IMR-90 (cell line): ENCODE measurements around the gene KRT5. TPM values are rescaled to one million over a fixed set of nuclear protein-coding genes. Genes with fewer than 3 reads are reported as not detected.

Source experiments
- ATAC-seq: fragments of 200-7000 bp; cut with Tn5 transposase; 2 replicates; pipeline ENCODE4 v1.9.1; 2020; ENCODE audit warnings: low read depth, mild to moderate bottlenecking, moderate library complexity
- BruUV-seq: library from RNA; stranded (reverse); fragments of 400-500 nt; replicated peaks from 2 replicates; lab custom pipeline; 2021; lab: Mats Ljungman, UMichigan
- CTCF ChIA-PET: fragments of 300-600 bp; formaldehyde crosslinking; extraction: SDS; loops from one replicate; lab custom pipeline; 2021; ENCODE audit warnings: antibody characterized with exemption; lab: Yijun Ruan, JAX
- POLR2A ChIA-PET: fragments of 300-600 bp; sonication (Branson Sonifier 250); formaldehyde crosslinking; loops from one replicate; lab custom pipeline; 2022; ENCODE audit warnings: antibody characterized with exemption; ENCODE audit not compliant: unreplicated experiment; lab: Charles Lee
- DNase-seq: peaks from one replicate; pipeline ENCODE4 v3.0.0; 2013
- H2AFZ ChIP-seq: replicated peaks from 2 replicates; pipeline ENCODE3; 2013; ENCODE audit warnings: low read length, mild to moderate bottlenecking; ENCODE audit not compliant: poor library complexity
- H2AK5ac ChIP-seq: 2 replicates; pipeline ENCODE4 v1.6.1; 2013; ENCODE audit warnings: low read depth, low read length, inconsistent platforms
- H2AK9ac ChIP-seq: replicated peaks from 2 replicates; pipeline ENCODE3; 2013; ENCODE audit warnings: mild to moderate bottlenecking, low read depth, low read length, moderate library complexity; ENCODE audit not compliant: poor library complexity
- H2BK120ac ChIP-seq: 2 replicates; pipeline ENCODE4 v1.6.1; 2013; ENCODE audit warnings: low read depth, low read length, inconsistent platforms
- H2BK15ac ChIP-seq: 3 replicates; pipeline ENCODE4 v1.6.1; 2013; ENCODE audit warnings: low read depth, low read length, inconsistent platforms
- H2BK20ac ChIP-seq: 2 replicates; pipeline ENCODE4 v1.6.1; 2013; ENCODE audit warnings: low read depth, mild to moderate bottlenecking, inconsistent platforms, low read length, moderate library complexity
- H2BK5ac ChIP-seq: 2 replicates; pipeline ENCODE4 v1.6.1; 2013; ENCODE audit warnings: mild to moderate bottlenecking, low read depth, low read length, inconsistent platforms; ENCODE audit not compliant: poor library complexity, severe bottlenecking
- H3K14ac ChIP-seq: replicated peaks from 2 replicates; pipeline ENCODE4 v1.6.1; 2013; ENCODE audit warnings: low read depth, low read length, inconsistent platforms
- H3K18ac ChIP-seq: 2 replicates; pipeline ENCODE4 v1.6.1; 2013; ENCODE audit warnings: low read depth, low read length, control low read depth
- H3K23ac ChIP-seq: 2 replicates; pipeline ENCODE4 v1.6.1; 2013; ENCODE audit warnings: low read depth, low read length, inconsistent platforms
- H3K27ac ChIP-seq: 2 replicates; pipeline ENCODE4 v1.5.1; 2013; ENCODE audit warnings: mild to moderate bottlenecking, control low read depth, low read length; ENCODE audit not compliant: insufficient read depth
- H3K27me3 ChIP-seq: 2 replicates; pipeline ENCODE4 v1.6.1; 2013; ENCODE audit warnings: low read length; ENCODE audit not compliant: control insufficient read depth, insufficient read depth
- H3K36me3 ChIP-seq: 2 replicates; pipeline ENCODE4 v1.6.1; 2013; ENCODE audit warnings: low read length, mixed read lengths; ENCODE audit not compliant: control insufficient read depth, insufficient read depth
- H3K4ac ChIP-seq: 2 replicates; pipeline ENCODE4 v1.6.1; 2013; ENCODE audit warnings: low read depth, low read length, inconsistent platforms
- H3K4me1 ChIP-seq: 2 replicates; pipeline ENCODE4 v1.6.1; 2013; ENCODE audit warnings: low read length, mixed read lengths; ENCODE audit not compliant: control insufficient read depth, insufficient read depth
- H3K4me2 ChIP-seq: 2 replicates; pipeline ENCODE4 v1.6.1; 2013; ENCODE audit warnings: low read depth, mild to moderate bottlenecking, control low read depth, low read length, moderate library complexity
- H3K4me3 ChIP-seq: 2 replicates; pipeline ENCODE4 v1.5.1; 2013; ENCODE audit warnings: low read depth, mild to moderate bottlenecking, control low read depth, low read length, moderate library complexity; ENCODE audit not compliant: insufficient read depth
- H3K56ac ChIP-seq: 2 replicates; pipeline ENCODE4 v1.6.1; 2013; ENCODE audit warnings: low read length, inconsistent platforms; ENCODE audit not compliant: insufficient read depth; ENCODE audit errors: extremely low read depth
- H3K79me1 ChIP-seq, 2 experiments: 2 replicates each; pipeline ENCODE4 v1.6.1; 2013; ENCODE audit warnings: low read length in 2 of 2, inconsistent platforms in 1 of 2, low read depth in 1 of 2
- H3K9ac ChIP-seq: 2 replicates; pipeline ENCODE4 v1.6.1; 2013; ENCODE audit warnings: low read depth, low read length, control low read depth
- H3K9me1 ChIP-seq: 2 replicates; pipeline ENCODE4 v1.6.1; 2013; ENCODE audit warnings: low read length, inconsistent platforms; ENCODE audit not compliant: insufficient read depth
- H3K9me3 ChIP-seq: 2 replicates; pipeline ENCODE4 v1.6.1; 2013; ENCODE audit warnings: low read length; ENCODE audit not compliant: control insufficient read depth, insufficient read depth
- H4K20me1 ChIP-seq: 2 replicates; pipeline ENCODE4 v1.6.1; 2013; ENCODE audit warnings: low read length, inconsistent platforms; ENCODE audit not compliant: insufficient read depth
- H4K5ac ChIP-seq: 2 replicates; pipeline ENCODE4 v1.6.1; 2013; ENCODE audit warnings: mild to moderate bottlenecking, low read depth, low read length, control low read depth
- H4K8ac ChIP-seq, 2 experiments: 2 replicates each; pipeline ENCODE4 v1.6.1; 2013; ENCODE audit warnings: low read depth in 2 of 2, low read length in 2 of 2, control low read depth in 1 of 2, inconsistent platforms in 1 of 2
- H4K91ac ChIP-seq: 2 replicates; pipeline ENCODE4 v1.6.1; 2013; ENCODE audit warnings: low read depth, low read length, inconsistent platforms; ENCODE audit not compliant: insufficient read depth
- BHLHE40 ChIP-seq: fragments of 150-350 bp; IDR thresholded peaks from 2 replicates; pipeline ENCODE4 v1.6.1; 2016; ENCODE audit warnings: mild to moderate bottlenecking, low read depth, low read length
- CEBPB ChIP-seq: IDR thresholded peaks from 2 replicates; pipeline ENCODE4 v1.6.1; 2012; ENCODE audit warnings: low read depth, low read length, improper control_type of control experiment
- FOS ChIP-seq: fragments of 150-350 bp; IDR thresholded peaks from 2 replicates; pipeline ENCODE4 v1.6.1; 2016; ENCODE audit warnings: low read depth, low read length
- RAD21 ChIP-seq: IDR thresholded peaks from 2 replicates; pipeline ENCODE4 v1.6.1; 2012; ENCODE audit warnings: low read length, improper control_type of control experiment
- USF2 ChIP-seq: fragments of 150-350 bp; IDR thresholded peaks from 2 replicates; pipeline ENCODE4 v1.6.1; 2017; ENCODE audit warnings: mild to moderate bottlenecking, antibody characterized with exemption, low read length, low read depth
- WGBS, 2 experiments: methylation state at CpG; one replicate each; pipeline versions ENCODE4 v1.1.5 to v1.1.7; 2013; ENCODE audit warnings: missing lambda C conversion rate in 2 of 2; ENCODE audit not compliant: insufficient read length in 1 of 2; ENCODE audit errors: extremely low coverage in 2 of 2; 5-methylcytosine and 5-hydroxymethylcytosine counted together
- dilution Hi-C: fragments of 300-500 bp; cut with HindIII; formaldehyde crosslinking; loops from one replicate; pipeline ENCODE4 v1.14.3; 2018; ENCODE audit warnings: low sequenced_read_pairs; ENCODE audit not compliant: unreplicated experiment
- in situ Hi-C: fragments of 300-500 bp; cut with MboI; formaldehyde crosslinking; loops from 3 replicates; pipeline ENCODE4 v1.14.3; 2019; ENCODE audit warnings: low sequenced_read_pairs, inconsistent platforms, mixed read lengths
- intact Hi-C: fragments of 100-400 bp; cut with micrococcal nuclease; formaldehyde crosslinking; loops from 2 replicates; pipeline ENCODE4 v1.10.0; 2022
- polyA plus RNA-seq, 3 experiments: library from polyadenylated mRNA; depleted of rRNA; stranded (reverse); fragments of >200 nt; gene quantifications; 2 replicates each; pipeline ENCODE4 v1.2.3, GENCODE V29; 2012; ENCODE audit warnings: low replicate concordance in 1 of 3
- total RNA-seq: library from RNA; depleted of rRNA; stranded (reverse); fragments of >200 nt; gene quantifications from 2 replicates; pipeline ENCODE4 v1.2.3, GENCODE V29; 2012

Gene KRT5
- total and polyA plus RNA-seq, 2 of the 4 experiments (the other 2 are of a cell fraction) = not detected

GRCh38 chr12:52477651-52478050, 42.5 kb downstream of the KRT5 start:
- H3K9ac ChIP-seq = no peak overlapping the region
- H3K9me1 ChIP-seq = no peaks in the 10 kb centered on the region
- ATAC-seq (no peak), DNase-seq (no peak)
- no peak overlapping the region for H2AK5ac ChIP-seq
- H3K23ac ChIP-seq = no peak overlapping the region
- H2AFZ ChIP-seq = no peak overlapping the region
- H3K56ac ChIP-seq = no peak overlapping the region
- no peak overlapping the region for H2BK120ac ChIP-seq
- H3K14ac ChIP-seq = no peak overlapping the region
- H2BK5ac ChIP-seq = no peak overlapping the region
- no peak overlapping the region for H3K4ac ChIP-seq
- CTCF ChIA-PET = no interaction called here
- WGBS, 2 experiments = no CpG with 5 or more reads among the region's 2 CpGs
- TF ChIP-seq FOS (no peak), USF2 (no peak), BHLHE40 (no peak), RAD21 (no peak), CEBPB (no peak)
- H2BK15ac ChIP-seq = no peak overlapping the region
- no peak overlapping the region for H2AK9ac ChIP-seq
- no peaks in the 10 kb centered on the region for H3K79me1 ChIP-seq
- no peak overlapping the region for H3K4me2 ChIP-seq
- H3K18ac ChIP-seq = no peak overlapping the region
- H4K20me1 ChIP-seq = no peaks in the 10 kb centered on the region
- H2BK20ac ChIP-seq = no peak overlapping the region
- no peak overlapping the region for H3K4me3 ChIP-seq
- POLR2A ChIA-PET = no interaction called here
- H3K27ac ChIP-seq = no peak overlapping the region
- dilution Hi-C loops (no loop called here), intact Hi-C loops (no loop called here), in situ Hi-C loops (no loop called here)
- no TSS peak for BruUV-seq
- no peaks in the 10 kb centered on the region for H3K9me3 ChIP-seq
- no peak overlapping the region for H4K8ac ChIP-seq
- H4K91ac ChIP-seq = no peak overlapping the region
- peaks cover 2% of the 10 kb centered on the region; the same call in 1 of the 2 replicates for H3K27me3 ChIP-seq
- H3K4me1 ChIP-seq = no peaks in the 10 kb centered on the region
- no peak overlapping the region for H4K5ac ChIP-seq
- H3K36me3 ChIP-seq = no peaks in the 10 kb centered on the region
